GM12801 (cell line): ENCODE measurements around the gene CNDP2.

Source experiments
- TF ChIP-seq, protein P1 (sequence below): IDR thresholded peaks from one replicate; pipeline ENCODE4 v1.5.1; 2011; ENCODE audit warnings: control low read depth; ENCODE audit not compliant: insufficient read length; ENCODE audit errors: extremely low read depth

CNDP2 gene

DNA sequence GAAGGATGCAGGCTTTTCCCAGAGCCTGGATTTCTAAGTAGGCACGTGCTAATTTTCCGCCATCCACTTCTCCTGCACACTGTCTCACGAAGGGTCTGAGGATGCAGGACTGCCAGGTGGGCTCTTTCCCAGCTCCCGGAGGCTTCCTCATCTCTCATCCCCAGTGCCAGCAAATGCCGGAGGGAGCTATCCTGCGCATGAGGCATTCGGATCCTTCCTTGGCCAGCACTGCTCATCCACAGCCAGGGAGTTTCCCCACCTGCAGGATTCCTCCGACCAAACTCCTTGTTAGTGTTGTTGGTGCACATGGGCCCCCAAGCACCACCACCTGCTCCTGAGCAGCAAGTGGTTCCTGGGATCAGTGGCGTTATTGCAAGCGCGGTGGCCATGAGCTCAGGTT is 43.1 kb downstream of the CNDP2 start:
- TF ChIP-seq, protein P1, sequence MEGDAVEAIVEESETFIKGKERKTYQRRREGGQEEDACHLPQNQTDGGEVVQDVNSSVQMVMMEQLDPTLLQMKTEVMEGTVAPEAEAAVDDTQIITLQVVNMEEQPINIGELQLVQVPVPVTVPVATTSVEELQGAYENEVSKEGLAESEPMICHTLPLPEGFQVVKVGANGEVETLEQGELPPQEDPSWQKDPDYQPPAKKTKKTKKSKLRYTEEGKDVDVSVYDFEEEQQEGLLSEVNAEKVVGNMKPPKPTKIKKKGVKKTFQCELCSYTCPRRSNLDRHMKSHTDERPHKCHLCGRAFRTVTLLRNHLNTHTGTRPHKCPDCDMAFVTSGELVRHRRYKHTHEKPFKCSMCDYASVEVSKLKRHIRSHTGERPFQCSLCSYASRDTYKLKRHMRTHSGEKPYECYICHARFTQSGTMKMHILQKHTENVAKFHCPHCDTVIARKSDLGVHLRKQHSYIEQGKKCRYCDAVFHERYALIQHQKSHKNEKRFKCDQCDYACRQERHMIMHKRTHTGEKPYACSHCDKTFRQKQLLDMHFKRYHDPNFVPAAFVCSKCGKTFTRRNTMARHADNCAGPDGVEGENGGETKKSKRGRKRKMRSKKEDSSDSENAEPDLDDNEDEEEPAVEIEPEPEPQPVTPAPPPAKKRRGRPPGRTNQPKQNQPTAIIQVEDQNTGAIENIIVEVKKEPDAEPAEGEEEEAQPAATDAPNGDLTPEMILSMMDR: no peak

- TF ChIP-seq, protein P1: no peak
Observed at GRCh38 chr18:74540652-74541421, 44.7 kb downstream of the CNDP2 start.

DNA sequence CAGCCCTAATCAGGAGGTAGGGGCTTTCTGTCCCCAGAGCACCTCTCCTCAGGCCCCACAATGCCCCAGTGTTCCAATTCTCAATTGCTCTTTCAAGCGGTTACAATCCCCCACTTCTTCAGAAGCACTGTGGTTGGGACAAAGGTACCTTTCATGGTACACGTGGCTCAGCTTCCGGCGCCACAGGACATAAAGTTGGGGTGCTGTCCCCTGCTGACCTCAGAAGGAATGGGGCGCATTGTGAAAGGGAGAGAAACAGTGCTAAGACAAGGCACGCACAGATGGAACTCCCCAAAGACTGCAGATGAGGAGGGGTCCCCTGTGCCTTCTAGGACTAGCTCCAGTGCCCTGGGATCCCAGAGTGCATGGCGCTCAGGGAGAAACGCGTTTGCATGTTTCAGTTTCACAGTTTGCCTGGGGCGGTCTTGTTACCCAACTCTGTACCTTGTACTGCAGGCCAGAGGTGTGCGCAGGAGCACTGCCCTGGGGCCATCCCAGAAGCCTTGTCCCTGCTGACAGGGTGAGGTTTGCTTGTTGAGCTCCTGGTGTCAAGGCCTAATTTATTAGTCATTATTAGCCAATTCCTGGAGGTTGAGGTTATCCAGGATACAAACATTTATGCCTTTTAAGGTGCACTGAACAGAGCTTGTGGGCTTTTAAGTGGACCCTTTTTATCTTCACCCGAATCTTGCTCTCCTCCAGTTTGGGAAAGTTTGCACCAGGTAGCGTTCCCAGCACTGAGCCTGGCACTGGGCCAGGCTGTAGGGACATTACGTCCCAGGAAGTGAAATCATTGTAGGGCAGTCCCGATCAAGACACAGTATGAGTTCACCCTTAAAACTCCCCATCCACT is 45.8 kb downstream of the CNDP2 start:
- TF ChIP-seq, protein P1: no peak

GRCh38 chr18:74544898-74545297 is 48.7 kb downstream of the CNDP2 start:
- TF ChIP-seq, protein P1: no peak

DNA sequence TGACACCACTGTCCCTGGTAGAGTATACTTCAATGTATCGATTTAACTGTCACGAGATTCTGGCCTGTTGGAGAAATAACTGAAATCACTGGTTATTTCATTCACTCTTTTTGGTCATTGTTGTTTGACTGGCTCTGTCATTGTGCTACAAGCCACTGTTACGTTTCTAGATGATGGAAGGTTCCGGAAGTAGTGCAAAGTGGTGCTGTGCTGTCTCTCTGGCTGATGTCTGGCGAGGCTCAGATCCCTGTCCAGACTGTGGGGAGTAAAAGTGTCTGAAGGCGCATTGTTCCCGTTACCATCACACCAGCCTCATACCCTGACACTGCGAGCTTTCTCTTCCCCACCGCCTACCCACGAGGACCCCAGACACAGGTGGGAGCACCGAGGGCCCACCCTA is 49.8 kb downstream of the CNDP2 start:
- TF ChIP-seq, protein P1: no peak

DNA sequence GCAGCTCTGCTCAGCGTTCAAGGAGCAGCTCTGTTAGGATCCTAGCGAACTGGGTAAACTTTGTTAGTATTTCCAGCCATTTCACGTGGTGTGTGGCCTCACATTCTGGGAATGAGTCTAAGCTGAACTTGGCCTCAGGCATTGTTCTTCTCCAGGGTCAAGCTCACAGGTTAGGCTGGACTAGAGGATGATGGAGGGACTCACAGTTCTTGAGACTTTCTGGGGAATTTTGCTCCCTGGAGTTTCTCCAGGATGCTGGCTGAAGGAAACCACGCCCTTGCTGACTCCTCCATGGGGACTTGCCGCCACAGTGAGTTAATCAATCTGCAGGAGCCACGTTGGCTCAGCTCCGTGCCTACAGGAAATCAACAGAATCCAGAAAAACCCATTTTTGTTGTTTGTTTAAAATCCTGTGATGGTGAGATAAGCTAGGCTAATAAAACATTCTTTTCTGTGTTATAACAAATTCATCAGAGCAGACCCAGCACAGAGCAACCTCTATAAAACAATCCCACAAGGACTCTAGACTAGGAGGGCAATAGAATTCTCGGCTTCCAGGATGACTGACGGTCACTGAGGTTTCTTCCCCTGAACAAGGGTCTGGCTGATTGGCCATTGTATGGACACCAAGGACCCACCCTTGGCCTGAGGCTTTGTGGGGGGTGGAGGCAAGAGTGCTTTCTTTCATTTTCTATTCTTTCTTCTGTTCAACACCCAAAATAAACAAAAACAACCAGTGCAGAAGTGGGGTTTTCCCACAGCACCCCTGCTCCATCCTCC is 50.8 kb downstream of the CNDP2 start:
- TF ChIP-seq, protein P1: no peak

DNA sequence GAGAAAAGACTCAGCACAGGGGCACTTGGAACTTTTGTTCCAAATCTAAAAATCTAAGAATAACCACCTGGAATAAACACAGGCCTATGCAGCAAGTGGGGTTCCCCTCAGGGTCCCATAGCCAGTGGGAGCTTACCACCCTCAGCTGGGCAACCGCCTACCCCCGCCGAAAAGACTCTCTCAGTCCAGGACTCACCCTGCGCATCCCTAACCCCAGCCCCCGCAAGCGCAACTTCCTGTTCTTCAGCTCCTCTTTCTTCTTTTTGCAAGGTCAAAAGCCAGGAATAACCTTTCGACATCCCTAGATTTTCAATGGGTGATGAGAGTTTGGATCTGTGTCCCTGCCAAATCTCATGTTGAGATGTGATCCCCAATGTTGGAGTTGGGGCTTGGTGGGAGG is 51.7 kb downstream of the CNDP2 start:
- TF ChIP-seq, protein P1: no peak
